ENCODE results near the gene MYCBP2. TPM values are rescaled to one million over a fixed set of nuclear protein-coding genes. Genes with fewer than 3 reads are reported as not detected.
"Not testable (repeated sequence)": the region's sequence is repeated elsewhere in the genome, so short reads cannot be mapped to it uniquely, and the experiment has no call there.

Gene MYCBP2
- total and polyA plus RNA-seq, 9 donors = 37.3 to 58.4 (median 50.9) TPM

- Histone ChIP-seq H3K4me1 (ENCODE audit: control insufficient read depth, insufficient read depth, low read length) (peaks cover 7% of the 10 kb centered on the region), H3K36me3 (ENCODE audit: control insufficient read depth, insufficient read depth, low read length) (no peaks in the 10 kb centered on the region), H3K9me3 (replicated peaks; ENCODE audit: control insufficient read depth, low read depth, low read length) (no peaks in the 10 kb centered on the region), H3K4me3 (ENCODE audit: low read length) (no peak overlapping the region), H3K27ac (ENCODE audit: low read length) (no peak overlapping the region), H3K27me3 (ENCODE audit: control insufficient read depth, insufficient read depth, low read length) (no peaks in the 10 kb centered on the region)
- no peak for DNase-seq
- 50% methylated on average over 1 of the region's 1 CpG for WGBS (ENCODE audit: insufficient coverage)
Observed at GRCh38 chr13:77323858-77324257, 3.0 kb downstream of the MYCBP2 start.

GRCh38 chr13:77319536-77319935 lies 7.4 kb downstream of the MYCBP2 start:
- H3K27ac ChIP-seq (ENCODE audit: low read length) = no peak overlapping the region
- peaks cover 5% of the 10 kb centered on the region for H3K36me3 ChIP-seq (ENCODE audit: control insufficient read depth, insufficient read depth, low read length)
- H3K4me3 ChIP-seq (ENCODE audit: low read length) = no peak overlapping the region
- DNase-seq = no peak
- no peaks in the 10 kb centered on the region for H3K27me3 ChIP-seq (ENCODE audit: control insufficient read depth, insufficient read depth, low read length)
- peaks cover 3% of the 10 kb centered on the region for H3K4me1 ChIP-seq (ENCODE audit: control insufficient read depth, insufficient read depth, low read length)
- WGBS (ENCODE audit: insufficient coverage) = no CpG with 5 or more reads among the region's 2 CpGs
- no peaks in the 10 kb centered on the region for H3K9me3 ChIP-seq (replicated peaks; ENCODE audit: control insufficient read depth, low read depth, low read length)

GRCh38 chr13:77318741-77319140 lies 8.2 kb downstream of the MYCBP2 start:
- WGBS (ENCODE audit: insufficient coverage) = 69% methylated on average over 2 of the region's 2 CpGs
- Histone ChIP-seq H3K9me3 (replicated peaks; ENCODE audit: control insufficient read depth, low read depth, low read length) (no peaks in the 10 kb centered on the region), H3K4me1 (ENCODE audit: control insufficient read depth, insufficient read depth, low read length) (peaks cover 3% of the 10 kb centered on the region), H3K27ac (ENCODE audit: low read length) (no peak overlapping the region), H3K36me3 (ENCODE audit: control insufficient read depth, insufficient read depth, low read length) (peaks cover 5% of the 10 kb centered on the region), H3K27me3 (ENCODE audit: control insufficient read depth, insufficient read depth, low read length) (no peaks in the 10 kb centered on the region), H3K4me3 (ENCODE audit: low read length) (no peak overlapping the region)
- no peak for DNase-seq

GRCh38 chr13:77316430-77316829 lies 10.5 kb downstream of the MYCBP2 start:
- peaks cover 3% of the 10 kb centered on the region for H3K4me1 ChIP-seq (ENCODE audit: control insufficient read depth, insufficient read depth, low read length)
- H3K9me3 ChIP-seq (replicated peaks; ENCODE audit: control insufficient read depth, low read depth, low read length) = no peaks in the 10 kb centered on the region
- DNase-seq = peak; percentile 28
- H3K27me3 ChIP-seq (ENCODE audit: control insufficient read depth, insufficient read depth, low read length) = no peaks in the 10 kb centered on the region
- H3K36me3 ChIP-seq (ENCODE audit: control insufficient read depth, insufficient read depth, low read length) = peaks cover 5% of the 10 kb centered on the region
- no peak overlapping the region for H3K27ac ChIP-seq (ENCODE audit: low read length)
- WGBS (ENCODE audit: insufficient coverage) = no CpG with 5 or more reads among the region's 4 CpGs
- H3K4me3 ChIP-seq (ENCODE audit: low read length) = no peak overlapping the region

GRCh38 chr13:77315509-77315908 lies 11.4 kb downstream of the MYCBP2 start:
- H3K4me3 ChIP-seq (ENCODE audit: low read length); H3K36me3 ChIP-seq (ENCODE audit: control insufficient read depth, insufficient read depth, low read length); H3K4me1 ChIP-seq (ENCODE audit: control insufficient read depth, insufficient read depth, low read length); H3K27me3 ChIP-seq (ENCODE audit: control insufficient read depth, insufficient read depth, low read length); H3K9me3 ChIP-seq (replicated peaks; ENCODE audit: control insufficient read depth, low read depth, low read length); DNase-seq; H3K27ac ChIP-seq (ENCODE audit: low read length): not testable (repeated sequence)
- WGBS (ENCODE audit: insufficient coverage) = 83% methylated on average over 5 of the region's 7 CpGs

- 83% methylated on average over 1 of the region's 3 CpGs for WGBS (ENCODE audit: insufficient coverage)
- DNase-seq = no peak
- H3K36me3 ChIP-seq (ENCODE audit: control insufficient read depth, insufficient read depth, low read length) = peaks cover 5% of the 10 kb centered on the region
Observed at GRCh38 chr13:77313923-77314322, 13.0 kb downstream of the MYCBP2 start.

GRCh38 chr13:77312311-77312710 lies 14.6 kb downstream of the MYCBP2 start:
- no peaks in the 10 kb centered on the region for H3K4me1 ChIP-seq (ENCODE audit: control insufficient read depth, insufficient read depth, low read length)
- H3K9me3 ChIP-seq (replicated peaks; ENCODE audit: control insufficient read depth, low read depth, low read length) = no peaks in the 10 kb centered on the region
- H3K27me3 ChIP-seq (ENCODE audit: control insufficient read depth, insufficient read depth, low read length) = no peaks in the 10 kb centered on the region
- no peak overlapping the region for H3K27ac ChIP-seq (ENCODE audit: low read length)
- H3K4me3 ChIP-seq (ENCODE audit: low read length) = no peak overlapping the region
- DNase-seq = no peak
- no CpG with 5 or more reads among the region's 1 CpG for WGBS (ENCODE audit: insufficient coverage)
- peaks cover 3% of the 10 kb centered on the region for H3K36me3 ChIP-seq (ENCODE audit: control insufficient read depth, insufficient read depth, low read length)

More at GRCh38 chr13:77313923-77314322, 13.0 kb downstream of the MYCBP2 start:
- H3K4me1 ChIP-seq (ENCODE audit: control insufficient read depth, insufficient read depth, low read length) = no peaks in the 10 kb centered on the region
- no peak overlapping the region for H3K4me3 ChIP-seq (ENCODE audit: low read length)
- no peaks in the 10 kb centered on the region for H3K9me3 ChIP-seq (replicated peaks; ENCODE audit: control insufficient read depth, low read depth, low read length)
- no peak overlapping the region for H3K27ac ChIP-seq (ENCODE audit: low read length)
- H3K27me3 ChIP-seq (ENCODE audit: control insufficient read depth, insufficient read depth, low read length) = no peaks in the 10 kb centered on the region

- Histone ChIP-seq H3K4me3 (ENCODE audit: low read length) (no peak overlapping the region), H3K4me1 (ENCODE audit: control insufficient read depth, insufficient read depth, low read length) (no peaks in the 10 kb centered on the region), H3K27me3 (ENCODE audit: control insufficient read depth, insufficient read depth, low read length) (no peaks in the 10 kb centered on the region), H3K27ac (ENCODE audit: low read length) (no peak overlapping the region), H3K36me3 (ENCODE audit: control insufficient read depth, insufficient read depth, low read length) (no peaks in the 10 kb centered on the region), H3K9me3 (replicated peaks; ENCODE audit: control insufficient read depth, low read depth, low read length) (no peaks in the 10 kb centered on the region)
- peak; percentile 71 for DNase-seq
- no CpG with 5 or more reads among the region's 3 CpGs for WGBS (ENCODE audit: insufficient coverage)
Observed at GRCh38 chr13:77310579-77311279, 16.2 kb downstream of the MYCBP2 start.

- no peak overlapping the region for H3K27ac ChIP-seq (ENCODE audit: low read length)
- no peaks in the 10 kb centered on the region for H3K4me1 ChIP-seq (ENCODE audit: control insufficient read depth, insufficient read depth, low read length)
- WGBS (ENCODE audit: insufficient coverage) = no CpG with 5 or more reads among the region's 2 CpGs
Observed at GRCh38 chr13:77310161-77310560, 16.7 kb downstream of the MYCBP2 start.

GRCh38 chr13:77309254-77309653 lies 17.6 kb downstream of the MYCBP2 start:
- Histone ChIP-seq H3K27me3 (ENCODE audit: control insufficient read depth, insufficient read depth, low read length) (no peaks in the 10 kb centered on the region), H3K4me1 (ENCODE audit: control insufficient read depth, insufficient read depth, low read length) (no peaks in the 10 kb centered on the region), H3K27ac (ENCODE audit: low read length) (no peak overlapping the region), H3K4me3 (ENCODE audit: low read length) (no peak overlapping the region), H3K9me3 (replicated peaks; ENCODE audit: control insufficient read depth, low read depth, low read length) (no peaks in the 10 kb centered on the region), H3K36me3 (ENCODE audit: control insufficient read depth, insufficient read depth, low read length) (no peaks in the 10 kb centered on the region)
- no peak for DNase-seq
- WGBS (ENCODE audit: insufficient coverage) = no CpG with 5 or more reads among the region's 2 CpGs

More at GRCh38 chr13:77310161-77310560, 16.7 kb downstream of the MYCBP2 start:
- DNase-seq = no peak
- Histone ChIP-seq H3K27me3 (ENCODE audit: control insufficient read depth, insufficient read depth, low read length) (no peaks in the 10 kb centered on the region), H3K9me3 (replicated peaks; ENCODE audit: control insufficient read depth, low read depth, low read length) (no peaks in the 10 kb centered on the region), H3K4me3 (ENCODE audit: low read length) (no peak overlapping the region), H3K36me3 (ENCODE audit: control insufficient read depth, insufficient read depth, low read length) (no peaks in the 10 kb centered on the region)

- DNase-seq = no peak
- H3K4me1 ChIP-seq (ENCODE audit: control insufficient read depth, insufficient read depth, low read length) = no peaks in the 10 kb centered on the region
- H3K27ac ChIP-seq (ENCODE audit: low read length) = no peak overlapping the region
Observed at GRCh38 chr13:77306458-77306857, 20.4 kb downstream of the MYCBP2 start.

More at GRCh38 chr13:77306458-77306857, 20.4 kb downstream of the MYCBP2 start:
- Histone ChIP-seq H3K9me3 (replicated peaks; ENCODE audit: control insufficient read depth, low read depth, low read length) (no peaks in the 10 kb centered on the region), H3K4me3 (ENCODE audit: low read length) (no peak overlapping the region), H3K36me3 (ENCODE audit: control insufficient read depth, insufficient read depth, low read length) (no peaks in the 10 kb centered on the region), H3K27me3 (ENCODE audit: control insufficient read depth, insufficient read depth, low read length) (no peaks in the 10 kb centered on the region)

All from muscle of leg (tissue), 11 donors.